Liver (tissue), 3 donors: Measurements from ENCODE around the gene LMF1.

ENCODE experiments used
- ATF3 ChIP-seq: IDR thresholded peaks from 2 replicates; pipeline ENCODE4 v1.6.1; 2016; ENCODE audit warnings: antibody characterized with exemption
- CTCF ChIP-seq: fragments of 150-350 bp; IDR thresholded peaks from 2 replicates; pipeline ENCODE4 v1.5.1; 2017; ENCODE audit warnings: improper control_type of control experiment, low read depth, low read length; ENCODE audit not compliant: missing input control
- RXRA ChIP-seq, 2 donors: IDR thresholded peaks; 2 replicates each; pipeline ENCODE4 v1.6.1; 2017 to 2018; ENCODE audit warnings: antibody characterized with exemption in 2 of 2, mild to moderate bottlenecking in 1 of 2
- TAF1 ChIP-seq: conservative IDR thresholded peaks from 2 replicates; pipeline ENCODE4 v1.6.1; 2016; ENCODE audit warnings: antibody characterized with exemption, mild to moderate bottlenecking
- YY1 ChIP-seq: IDR thresholded peaks from 2 replicates; pipeline ENCODE4 v1.6.1; 2016; ENCODE audit warnings: antibody characterized with exemption, mild to moderate bottlenecking
- TF ChIP-seq, protein P1 (sequence below): IDR thresholded peaks from 2 replicates; pipeline ENCODE4 v1.6.1; 2016; ENCODE audit warnings: antibody characterized with exemption
- donor health status: healthy.
- donor health status: healthy.

GRCh38 chr16:895371-895770, 75.4 kb downstream of the LMF1 start:
- TF ChIP-seq CTCF, result no peak
- TF ChIP-seq ATF3, result no peak
- no peak for TF ChIP-seq RXRA (IDR thresholded peaks at IDR 0.05)
- TF ChIP-seq, protein P1, sequence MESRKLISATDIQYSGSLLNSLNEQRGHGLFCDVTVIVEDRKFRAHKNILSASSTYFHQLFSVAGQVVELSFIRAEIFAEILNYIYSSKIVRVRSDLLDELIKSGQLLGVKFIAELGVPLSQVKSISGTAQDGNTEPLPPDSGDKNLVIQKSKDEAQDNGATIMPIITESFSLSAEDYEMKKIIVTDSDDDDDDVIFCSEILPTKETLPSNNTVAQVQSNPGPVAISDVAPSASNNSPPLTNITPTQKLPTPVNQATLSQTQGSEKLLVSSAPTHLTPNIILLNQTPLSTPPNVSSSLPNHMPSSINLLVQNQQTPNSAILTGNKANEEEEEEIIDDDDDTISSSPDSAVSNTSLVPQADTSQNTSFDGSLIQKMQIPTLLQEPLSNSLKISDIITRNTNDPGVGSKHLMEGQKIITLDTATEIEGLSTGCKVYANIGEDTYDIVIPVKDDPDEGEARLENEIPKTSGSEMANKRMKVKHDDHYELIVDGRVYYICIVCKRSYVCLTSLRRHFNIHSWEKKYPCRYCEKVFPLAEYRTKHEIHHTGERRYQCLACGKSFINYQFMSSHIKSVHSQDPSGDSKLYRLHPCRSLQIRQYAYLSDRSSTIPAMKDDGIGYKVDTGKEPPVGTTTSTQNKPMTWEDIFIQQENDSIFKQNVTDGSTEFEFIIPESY, result no peak
- TF ChIP-seq YY1, result no peak
- TF ChIP-seq TAF1, result no peak
